Measurements from ENCODE around the gene RNF227.

The RNF227 gene

GRCh38 chr17:7929158-7930023 lies 13.3 kb upstream of the RNF227 start, which contains the start of gene KCNAB3:
Gene KCNAB3 (minus strand): TSS chr17:7929856. CDS start chr17:7929435, 421 bp downstream.
- peak; percentile 75 for ATAC-seq
- TF ChIP-seq PATZ1 (CRISPR knock-in tag; IDR thresholded peaks at IDR 0.05; ENCODE audit: borderline replicate concordance) (no peak), ARNTL (CRISPR knock-in tag; IDR thresholded peaks at IDR 0.05; ENCODE audit: borderline replicate concordance, low read depth) (no peak), OSR1 (CRISPR knock-in tag; IDR thresholded peaks at IDR 0.05) (no peak), ZFP30 (CRISPR knock-in tag; IDR thresholded peaks at IDR 0.05) (no peak), TOX (CRISPR knock-in tag; IDR thresholded peaks at IDR 0.05; ENCODE audit: borderline replicate concordance) (no peak), BACH2 (CRISPR knock-in tag; IDR thresholded peaks at IDR 0.05; ENCODE audit: borderline replicate concordance) (no peak), ZFP3 (CRISPR knock-in tag; IDR thresholded peaks at IDR 0.05) (no peak)
- TF ChIP-seq, protein P1, sequence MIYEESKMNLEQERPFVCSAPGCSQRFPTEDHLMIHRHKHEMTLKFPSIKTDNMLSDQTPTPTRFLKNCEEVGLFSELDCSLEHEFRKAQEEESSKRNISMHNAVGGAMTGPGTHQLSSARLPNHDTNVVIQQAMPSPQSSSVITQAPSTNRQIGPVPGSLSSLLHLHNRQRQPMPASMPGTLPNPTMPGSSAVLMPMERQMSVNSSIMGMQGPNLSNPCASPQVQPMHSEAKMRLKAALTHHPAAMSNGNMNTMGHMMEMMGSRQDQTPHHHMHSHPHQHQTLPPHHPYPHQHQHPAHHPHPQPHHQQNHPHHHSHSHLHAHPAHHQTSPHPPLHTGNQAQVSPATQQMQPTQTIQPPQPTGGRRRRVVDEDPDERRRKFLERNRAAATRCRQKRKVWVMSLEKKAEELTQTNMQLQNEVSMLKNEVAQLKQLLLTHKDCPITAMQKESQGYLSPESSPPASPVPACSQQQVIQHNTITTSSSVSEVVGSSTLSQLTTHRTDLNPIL (CRISPR knock-in tag; IDR thresholded peaks at IDR 0.05; ENCODE audit: low read depth) = no peak

DNA sequence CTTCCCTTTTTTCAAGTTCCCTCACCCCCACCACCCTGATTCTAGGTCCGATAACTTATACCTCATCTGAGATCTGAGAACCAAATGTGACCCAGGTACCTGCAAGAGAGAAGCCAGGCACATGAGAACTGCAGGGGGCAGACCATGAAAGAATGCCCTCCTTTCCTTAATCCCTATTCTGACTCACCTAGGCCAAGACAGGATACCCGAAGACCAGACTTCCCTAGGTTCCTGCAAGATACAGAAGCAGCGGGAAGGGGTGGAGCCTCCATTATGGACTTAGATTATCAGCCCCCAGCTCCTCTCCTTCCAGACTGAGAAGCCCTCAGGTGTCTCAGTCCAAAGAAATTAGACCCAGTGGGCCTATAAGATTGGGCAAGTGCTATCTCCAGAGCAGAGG lies 11.5 kb upstream of the RNF227 start:
- TF ChIP-seq ZFP30 (CRISPR knock-in tag; IDR thresholded peaks at IDR 0.05) (no peak), SNAI2 (CRISPR knock-in tag; IDR thresholded peaks at IDR 0.05) (no peak), ZNF565 (CRISPR knock-in tag; conservative IDR thresholded peaks at IDR 0.05; ENCODE audit: low read depth) (no peak), ESRRG (CRISPR knock-in tag; IDR thresholded peaks at IDR 0.05) (no peak)
- ATAC-seq = no peak

GRCh38 chr17:7922845-7923628 lies 6.9 kb upstream of the RNF227 start:
- no peak for TF ChIP-seq PATZ1 (CRISPR knock-in tag; IDR thresholded peaks at IDR 0.05; ENCODE audit: borderline replicate concordance)
- TF ChIP-seq CSDC2 (CRISPR knock-in tag; IDR thresholded peaks at IDR 0.05) = no peak
- TF ChIP-seq OSR1 (CRISPR knock-in tag; IDR thresholded peaks at IDR 0.05) = no peak
- TF ChIP-seq TOX (CRISPR knock-in tag; IDR thresholded peaks at IDR 0.05; ENCODE audit: borderline replicate concordance) = no peak
- TF ChIP-seq TSHZ2 (CRISPR knock-in tag; IDR thresholded peaks at IDR 0.05) = no peak
- TF ChIP-seq ZNF8 (CRISPR knock-in tag; IDR thresholded peaks at IDR 0.05) = no peak
- no peak for TF ChIP-seq ZC3H10 (CRISPR knock-in tag; IDR thresholded peaks at IDR 0.05)
- no peak for TF ChIP-seq RARB (CRISPR knock-in tag; IDR thresholded peaks at IDR 0.05)
- TF ChIP-seq ZNF70 (CRISPR knock-in tag; IDR thresholded peaks at IDR 0.05) = no peak
- TF ChIP-seq ISL1 (CRISPR knock-in tag; IDR thresholded peaks at IDR 0.05) = no peak
- TF ChIP-seq, protein P2, sequence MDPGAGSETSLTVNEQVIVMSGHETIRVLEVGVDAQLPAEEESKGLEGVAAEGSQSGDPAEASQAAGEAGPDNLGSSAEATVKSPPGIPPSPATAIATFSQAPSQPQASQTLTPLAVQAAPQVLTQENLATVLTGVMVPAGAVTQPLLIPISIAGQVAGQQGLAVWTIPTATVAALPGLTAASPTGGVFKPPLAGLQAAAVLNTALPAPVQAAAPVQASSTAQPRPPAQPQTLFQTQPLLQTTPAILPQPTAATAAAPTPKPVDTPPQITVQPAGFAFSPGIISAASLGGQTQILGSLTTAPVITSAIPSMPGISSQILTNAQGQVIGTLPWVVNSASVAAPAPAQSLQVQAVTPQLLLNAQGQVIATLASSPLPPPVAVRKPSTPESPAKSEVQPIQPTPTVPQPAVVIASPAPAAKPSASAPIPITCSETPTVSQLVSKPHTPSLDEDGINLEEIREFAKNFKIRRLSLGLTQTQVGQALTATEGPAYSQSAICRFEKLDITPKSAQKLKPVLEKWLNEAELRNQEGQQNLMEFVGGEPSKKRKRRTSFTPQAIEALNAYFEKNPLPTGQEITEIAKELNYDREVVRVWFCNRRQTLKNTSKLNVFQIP (CRISPR knock-in tag; IDR thresholded peaks at IDR 0.05; ENCODE audit: borderline replicate concordance, low read depth) = no peak
- TF ChIP-seq ZNF565 (CRISPR knock-in tag; conservative IDR thresholded peaks at IDR 0.05; ENCODE audit: low read depth) = no peak
- no peak for TF ChIP-seq PPARA (CRISPR knock-in tag; IDR thresholded peaks at IDR 0.05; ENCODE audit: borderline replicate concordance)
- no peak for TF ChIP-seq GLIS3 (CRISPR knock-in tag; IDR thresholded peaks at IDR 0.05)
- TF ChIP-seq ARNTL (CRISPR knock-in tag; IDR thresholded peaks at IDR 0.05; ENCODE audit: borderline replicate concordance, low read depth) = no peak
- no peak for ATAC-seq

Measured in SK-N-SH treated with all-trans-retinoic acid at 6 μM for 48 hours (cell line).